ENCODE measurements around the gene ADIPOR2. TPM values are rescaled to one million over a fixed set of nuclear protein-coding genes. Genes with fewer than 3 reads are reported as not detected.

ADIPOR2 gene
- total RNA-seq, 4 donors from 2014 or later, result 40.3 to 47.9 (median 43.4) TPM

DNA sequence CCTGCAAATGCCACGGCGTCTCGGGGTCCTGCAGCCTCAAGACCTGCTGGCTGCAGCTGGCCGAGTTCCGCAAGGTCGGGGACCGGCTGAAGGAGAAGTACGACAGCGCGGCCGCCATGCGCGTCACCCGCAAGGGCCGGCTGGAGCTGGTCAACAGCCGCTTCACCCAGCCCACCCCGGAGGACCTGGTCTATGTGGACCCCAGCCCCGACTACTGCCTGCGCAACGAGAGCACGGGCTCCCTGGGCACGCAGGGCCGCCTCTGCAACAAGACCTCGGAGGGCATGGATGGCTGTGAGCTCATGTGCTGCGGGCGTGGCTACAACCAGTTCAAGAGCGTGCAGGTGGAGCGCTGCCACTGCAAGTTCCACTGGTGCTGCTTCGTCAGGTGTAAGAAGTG is 45.1 kb upstream of the ADIPOR2 start:
- Histone ChIP-seq H3K4me1 (peaks cover 14% of the 10 kb centered on the region), H3K36me3 (no peaks in the 10 kb centered on the region), H3K9me3 (no peaks in the 10 kb centered on the region), H3K27me3 (no peaks in the 10 kb centered on the region), H3K27ac (no peak overlapping the region), H3K4me3 (no peak overlapping the region)
- WGBS, result 98% methylated on average over 14 of the region's 29 CpGs
- DNase-seq (ENCODE audit: low spot score in 2 of 2), result no peak
- TF ChIP-seq, protein P1, sequence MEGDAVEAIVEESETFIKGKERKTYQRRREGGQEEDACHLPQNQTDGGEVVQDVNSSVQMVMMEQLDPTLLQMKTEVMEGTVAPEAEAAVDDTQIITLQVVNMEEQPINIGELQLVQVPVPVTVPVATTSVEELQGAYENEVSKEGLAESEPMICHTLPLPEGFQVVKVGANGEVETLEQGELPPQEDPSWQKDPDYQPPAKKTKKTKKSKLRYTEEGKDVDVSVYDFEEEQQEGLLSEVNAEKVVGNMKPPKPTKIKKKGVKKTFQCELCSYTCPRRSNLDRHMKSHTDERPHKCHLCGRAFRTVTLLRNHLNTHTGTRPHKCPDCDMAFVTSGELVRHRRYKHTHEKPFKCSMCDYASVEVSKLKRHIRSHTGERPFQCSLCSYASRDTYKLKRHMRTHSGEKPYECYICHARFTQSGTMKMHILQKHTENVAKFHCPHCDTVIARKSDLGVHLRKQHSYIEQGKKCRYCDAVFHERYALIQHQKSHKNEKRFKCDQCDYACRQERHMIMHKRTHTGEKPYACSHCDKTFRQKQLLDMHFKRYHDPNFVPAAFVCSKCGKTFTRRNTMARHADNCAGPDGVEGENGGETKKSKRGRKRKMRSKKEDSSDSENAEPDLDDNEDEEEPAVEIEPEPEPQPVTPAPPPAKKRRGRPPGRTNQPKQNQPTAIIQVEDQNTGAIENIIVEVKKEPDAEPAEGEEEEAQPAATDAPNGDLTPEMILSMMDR (IDR thresholded peaks at IDR 0.05), result no peak
- TF ChIP-seq POLR2A (IDR thresholded peaks at IDR 0.05) (no peak), EP300 (IDR thresholded peaks at IDR 0.05) (no peak), POLR2AphosphoS5 (IDR thresholded peaks at IDR 0.05) (no peak)

DNA sequence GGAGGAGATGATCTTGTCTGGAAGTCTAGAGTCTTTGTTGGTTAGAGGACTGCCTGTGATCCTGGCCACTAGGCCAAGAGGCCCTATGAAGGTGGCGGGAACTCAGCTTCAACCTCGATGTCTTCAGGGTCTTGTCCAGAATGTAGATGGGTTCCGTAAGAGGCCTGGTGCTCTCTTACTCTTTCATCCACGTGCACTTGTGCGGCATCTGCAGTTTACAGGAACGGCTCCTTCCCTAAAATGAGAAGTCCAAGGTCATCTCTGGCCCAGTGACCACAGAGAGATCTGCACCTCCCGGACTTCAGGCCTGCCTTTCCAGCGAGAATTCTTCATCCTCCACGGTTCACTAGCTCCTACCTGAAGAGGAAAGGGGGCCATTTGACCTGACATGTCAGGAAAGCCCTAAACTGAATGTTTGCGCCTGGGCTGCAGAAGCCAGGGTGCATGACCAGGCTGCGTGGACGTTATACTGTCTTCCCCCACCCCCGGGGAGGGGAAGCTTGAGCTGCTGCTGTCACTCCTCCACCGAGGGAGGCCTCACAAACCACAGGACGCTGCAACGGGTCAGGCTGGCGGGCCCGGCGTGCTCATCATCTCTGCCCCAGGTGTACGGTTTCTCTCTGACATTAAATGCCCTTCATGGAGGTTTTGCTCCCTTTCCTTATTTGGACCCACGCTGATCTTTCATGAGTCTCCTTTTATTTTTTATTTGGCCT is 44.1 kb upstream of the ADIPOR2 start:
- 79% methylated on average over 19 of the region's 21 CpGs for WGBS
- no peak for DNase-seq (ENCODE audit: low spot score in 2 of 2)
- H3K27ac ChIP-seq, result no peak overlapping the region
- H3K4me1 ChIP-seq, result peaks cover 16% of the 10 kb centered on the region
- no peaks in the 10 kb centered on the region for H3K27me3 ChIP-seq
- TF ChIP-seq POLR2A (IDR thresholded peaks at IDR 0.05) (no peak), EP300 (IDR thresholded peaks at IDR 0.05) (no peak), POLR2AphosphoS5 (IDR thresholded peaks at IDR 0.05) (no peak)
- TF ChIP-seq, protein P1 (IDR thresholded peaks at IDR 0.05), result no peak
- H3K36me3 ChIP-seq, result no peaks in the 10 kb centered on the region
- no peaks in the 10 kb centered on the region for H3K9me3 ChIP-seq
- H3K4me3 ChIP-seq, result no peak overlapping the region

DNA sequence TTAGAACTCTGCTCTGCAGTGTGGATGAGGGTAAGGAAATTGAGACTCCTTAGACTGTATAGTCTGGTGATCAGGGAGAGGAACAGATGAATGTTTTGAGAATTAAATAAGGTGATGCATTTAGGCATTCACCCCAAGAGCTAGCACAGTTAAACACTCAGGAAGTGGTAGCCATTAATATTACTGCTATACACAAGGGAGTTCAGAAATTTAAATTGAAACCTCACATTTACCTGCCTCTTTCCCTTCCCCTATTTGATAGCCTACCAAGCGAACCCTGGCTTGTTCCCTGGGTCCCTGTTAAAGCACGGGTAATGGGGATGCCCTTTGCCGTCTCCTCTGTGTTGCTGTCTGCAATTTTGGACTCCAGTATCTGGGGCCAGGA is 43.6 kb upstream of the ADIPOR2 start:
- Histone ChIP-seq H3K9me3 (no peaks in the 10 kb centered on the region), H3K36me3 (no peaks in the 10 kb centered on the region), H3K4me1 (peaks cover 16% of the 10 kb centered on the region), H3K4me3 (no peak overlapping the region), H3K27ac (no peak overlapping the region), H3K27me3 (no peaks in the 10 kb centered on the region)
- TF ChIP-seq EP300 (IDR thresholded peaks at IDR 0.05), result no peak
- no peak for TF ChIP-seq POLR2A (IDR thresholded peaks at IDR 0.05)
- TF ChIP-seq, protein P1 (IDR thresholded peaks at IDR 0.05), result no peak
- TF ChIP-seq POLR2AphosphoS5 (IDR thresholded peaks at IDR 0.05), result no peak
- 94% methylated on average over 3 of the region's 3 CpGs for WGBS
- no peak for DNase-seq (ENCODE audit: low spot score in 2 of 2)

DNA sequence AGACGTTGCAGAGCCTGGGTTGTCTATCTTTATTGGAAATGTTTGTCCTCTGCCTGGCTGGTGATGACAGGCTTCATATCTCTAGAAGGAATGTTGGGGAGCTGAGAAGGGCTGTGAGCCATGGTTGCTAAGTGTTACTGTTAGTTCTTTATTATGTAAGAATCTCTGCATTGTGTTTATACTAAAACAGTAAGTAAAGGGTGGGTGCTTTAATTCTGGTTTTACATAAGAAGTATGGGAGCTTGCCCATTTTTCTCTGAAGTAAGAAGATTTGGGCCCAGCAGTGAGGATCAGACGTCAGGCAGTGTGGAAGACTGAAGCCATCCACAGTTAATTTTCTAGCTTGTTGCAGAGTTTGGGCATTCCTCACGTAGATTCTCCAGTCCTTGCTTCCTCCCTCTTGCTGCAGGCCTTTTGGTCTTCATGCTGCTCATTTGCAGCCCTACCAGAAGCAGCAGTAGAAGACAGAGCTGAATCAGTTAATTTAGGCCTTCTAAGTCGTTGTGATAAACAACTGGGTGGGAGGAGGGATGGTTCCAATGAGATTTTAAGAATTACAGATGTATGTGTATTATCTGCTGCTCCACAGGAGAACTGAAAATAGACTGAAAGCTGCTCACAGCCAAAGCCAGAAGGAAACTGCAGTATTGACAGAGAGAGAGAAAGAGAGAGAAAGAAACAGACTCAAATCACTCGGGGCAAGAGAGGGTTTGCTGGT is 40.5 kb upstream of the ADIPOR2 start:
- no peak for DNase-seq (ENCODE audit: low spot score in 2 of 2)
- Histone ChIP-seq H3K27me3 (no peaks in the 10 kb centered on the region), H3K9me3 (no peaks in the 10 kb centered on the region), H3K4me1 (peaks cover 14% of the 10 kb centered on the region), H3K27ac (no peak overlapping the region), H3K36me3 (no peaks in the 10 kb centered on the region), H3K4me3 (no peak overlapping the region)
- WGBS, result 33% methylated on average over 5 of the region's 5 CpGs
- TF ChIP-seq POLR2AphosphoS5 (IDR thresholded peaks at IDR 0.05), result no peak
- no peak for TF ChIP-seq EP300 (IDR thresholded peaks at IDR 0.05)
- TF ChIP-seq, protein P1 (IDR thresholded peaks at IDR 0.05), result no peak
- no peak for TF ChIP-seq POLR2A (IDR thresholded peaks at IDR 0.05)

DNA sequence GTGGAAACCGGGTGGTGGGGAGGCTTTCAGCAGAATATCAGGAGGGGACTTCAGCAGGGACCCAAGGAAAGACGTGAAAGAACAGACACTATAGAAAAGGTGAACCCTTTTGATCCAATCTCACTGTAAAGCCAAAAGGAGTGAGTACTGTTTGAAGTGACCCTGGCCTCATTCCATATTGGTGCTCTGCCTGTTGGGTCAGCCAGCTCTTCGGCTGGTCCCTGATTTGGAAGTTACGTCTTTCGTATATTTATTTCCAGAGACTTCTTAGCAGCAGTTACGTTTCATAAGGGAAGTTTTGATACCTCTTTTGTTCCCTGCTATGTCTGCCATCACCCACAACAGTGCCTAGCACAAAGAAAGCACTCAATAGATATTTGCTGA is 39.9 kb upstream of the ADIPOR2 start:
- Histone ChIP-seq H3K36me3 (no peaks in the 10 kb centered on the region), H3K27ac (no peak overlapping the region), H3K27me3 (no peaks in the 10 kb centered on the region), H3K4me1 (peaks cover 16% of the 10 kb centered on the region), H3K9me3 (no peaks in the 10 kb centered on the region), H3K4me3 (no peak overlapping the region)
- no peak for DNase-seq (ENCODE audit: low spot score in 2 of 2)
- TF ChIP-seq EP300 (IDR thresholded peaks at IDR 0.05) (no peak), POLR2A (IDR thresholded peaks at IDR 0.05) (no peak), POLR2AphosphoS5 (IDR thresholded peaks at IDR 0.05) (no peak)
- TF ChIP-seq, protein P1 (IDR thresholded peaks at IDR 0.05), result no peak
- 68% methylated on average over 6 of the region's 6 CpGs for WGBS
